ENCODE data around the gene SRPK3.

The SRPK3 gene

DNA sequence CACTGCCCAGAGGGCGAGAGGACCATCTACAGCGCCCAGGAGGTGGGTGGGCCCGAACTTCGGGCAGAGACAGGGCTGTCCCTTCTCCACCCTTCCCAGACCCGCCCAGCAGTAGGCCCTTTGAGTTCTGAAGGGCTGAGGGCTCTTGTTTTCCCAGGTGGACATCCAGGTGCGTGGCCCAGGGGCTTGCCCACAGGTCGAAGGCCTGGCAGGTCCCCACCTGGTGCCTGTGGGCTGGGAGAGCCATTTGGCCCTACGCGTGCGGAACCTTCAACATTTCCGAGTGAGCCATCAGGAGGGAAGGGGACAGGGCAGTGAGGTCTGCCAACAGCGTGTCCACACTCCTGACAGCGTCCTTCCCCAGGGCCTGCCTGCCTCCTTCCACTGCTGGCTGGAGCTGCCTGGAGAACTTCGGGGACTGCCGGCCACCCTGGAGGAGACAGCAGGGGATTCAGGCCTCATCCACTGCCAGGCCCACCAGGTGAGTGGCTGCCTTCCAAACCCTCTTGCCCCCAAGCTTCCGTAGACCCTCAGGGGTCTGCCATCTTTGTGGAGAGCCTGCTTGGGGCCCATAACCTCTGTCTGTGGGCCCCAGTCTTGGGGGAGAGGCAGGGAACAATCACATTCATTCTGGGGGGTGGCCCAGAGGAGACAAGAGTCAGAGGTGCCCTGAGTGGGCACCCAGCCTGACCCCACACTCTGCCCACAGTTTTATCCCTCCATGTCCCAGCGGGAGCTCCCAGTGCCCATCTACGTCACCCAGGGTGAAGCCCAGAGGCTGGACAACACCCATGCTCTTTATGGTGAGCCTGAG lies 10.0 kb upstream of the SRPK3 start:
- DNase-seq (ENCODE audit: low read depth): no peak

DNA sequence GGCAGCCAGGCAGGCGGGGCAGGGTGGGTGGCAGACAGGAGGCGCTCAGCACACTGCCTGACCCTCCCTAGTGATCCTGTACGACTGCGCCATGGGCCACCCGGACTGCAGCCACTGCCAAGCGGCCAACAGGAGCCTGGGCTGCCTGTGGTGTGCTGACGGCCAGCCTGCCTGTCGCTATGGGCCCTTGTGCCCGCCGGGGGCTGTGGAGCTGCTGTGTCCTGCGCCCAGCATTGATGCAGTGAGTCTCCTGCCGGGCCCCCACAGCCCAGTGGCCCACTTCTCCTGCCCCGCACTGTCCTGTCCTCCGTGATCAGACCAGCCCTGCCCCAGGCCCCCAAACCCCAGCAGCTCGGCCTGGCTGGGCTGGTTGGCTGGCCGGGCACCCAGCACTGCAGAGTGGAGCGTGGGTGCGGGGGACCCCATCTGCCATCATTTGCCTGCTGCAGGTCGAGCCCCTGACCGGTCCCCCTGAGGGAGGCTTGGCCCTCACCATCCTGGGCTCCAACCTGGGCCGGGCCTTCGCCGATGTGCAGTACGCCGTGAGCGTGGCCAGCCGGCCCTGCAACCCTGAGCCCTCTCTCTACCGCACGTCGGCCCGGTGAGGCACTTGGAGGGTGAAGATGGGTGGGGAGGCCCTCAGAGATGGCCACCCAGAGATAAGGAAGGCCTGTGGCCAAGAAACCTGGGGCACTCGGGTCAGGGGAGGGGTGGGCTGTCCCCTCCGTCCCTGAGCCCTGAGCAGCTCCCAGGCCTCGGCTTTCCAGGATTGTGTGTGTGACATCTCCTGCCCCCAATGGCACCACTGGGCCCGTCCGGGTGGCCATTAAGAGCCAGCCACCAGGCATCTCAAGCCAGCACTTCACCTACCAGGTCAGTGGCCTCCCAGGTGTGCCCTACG lies 9.2 kb upstream of the SRPK3 start:
- no peak for DNase-seq (ENCODE audit: low read depth)

DNA sequence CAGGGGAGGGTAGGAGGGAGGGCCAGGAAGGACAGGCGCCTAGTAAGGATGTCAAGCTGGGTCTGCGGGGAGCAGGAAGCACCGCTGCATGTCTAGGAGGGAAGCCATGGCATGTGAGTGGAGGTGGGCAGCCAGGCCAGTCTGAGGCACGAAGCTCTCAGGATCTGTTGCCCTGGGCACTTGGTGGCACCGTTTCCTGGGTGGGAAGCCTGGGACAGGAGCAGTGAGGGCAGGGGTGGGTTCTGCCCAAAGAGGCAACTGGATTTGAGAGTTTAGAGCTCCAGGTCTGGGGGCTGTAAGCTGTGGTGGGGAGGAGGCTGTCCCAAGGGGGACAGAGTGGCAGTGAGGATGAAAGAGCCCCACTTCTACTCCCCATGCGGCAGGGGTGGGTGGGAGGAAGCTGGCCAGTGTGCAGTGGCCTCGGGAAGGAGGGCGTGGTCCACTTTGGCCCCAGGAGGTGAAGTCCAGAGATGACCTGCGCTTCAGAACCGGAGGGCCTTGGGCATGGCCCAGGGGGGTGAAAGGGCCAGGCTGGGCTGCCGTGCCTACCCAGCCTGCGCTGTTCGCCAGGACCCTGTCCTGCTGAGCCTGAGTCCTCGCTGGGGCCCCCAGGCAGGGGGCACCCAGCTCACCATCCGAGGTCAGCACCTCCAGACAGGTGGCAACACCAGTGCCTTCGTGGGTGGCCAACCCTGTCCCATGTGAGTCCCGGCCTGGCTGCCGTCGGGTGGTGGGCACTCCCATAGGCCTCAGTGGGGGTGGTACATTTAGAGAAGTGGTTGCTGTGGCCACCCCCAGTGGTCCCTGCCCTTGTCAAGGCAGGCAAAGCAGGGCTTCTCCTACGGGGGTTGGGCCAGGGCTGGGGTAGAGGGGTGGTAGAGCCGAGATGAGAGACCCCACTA lies 8.3 kb upstream of the SRPK3 start:
- no peak for DNase-seq (ENCODE audit: low read depth)

DNA sequence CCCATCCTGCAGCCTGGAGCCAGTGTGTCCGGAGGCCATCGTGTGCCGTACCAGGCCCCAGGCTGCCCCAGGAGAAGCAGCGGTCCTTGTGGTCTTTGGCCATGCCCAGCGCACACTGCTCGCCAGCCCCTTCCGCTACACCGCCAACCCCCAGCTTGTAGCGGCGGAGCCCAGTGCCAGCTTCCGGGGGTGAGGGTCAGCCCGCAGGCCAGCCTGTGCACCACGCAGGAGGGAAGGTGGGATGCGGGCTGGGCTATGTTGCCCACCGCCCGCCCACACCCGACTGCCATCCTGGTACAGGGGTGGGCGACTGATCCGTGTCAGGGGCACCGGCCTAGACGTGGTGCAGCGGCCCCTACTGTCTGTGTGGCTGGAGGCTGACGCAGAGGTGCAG lies 7.6 kb upstream of the SRPK3 start:
- no peak for DNase-seq (ENCODE audit: low read depth)

DNA sequence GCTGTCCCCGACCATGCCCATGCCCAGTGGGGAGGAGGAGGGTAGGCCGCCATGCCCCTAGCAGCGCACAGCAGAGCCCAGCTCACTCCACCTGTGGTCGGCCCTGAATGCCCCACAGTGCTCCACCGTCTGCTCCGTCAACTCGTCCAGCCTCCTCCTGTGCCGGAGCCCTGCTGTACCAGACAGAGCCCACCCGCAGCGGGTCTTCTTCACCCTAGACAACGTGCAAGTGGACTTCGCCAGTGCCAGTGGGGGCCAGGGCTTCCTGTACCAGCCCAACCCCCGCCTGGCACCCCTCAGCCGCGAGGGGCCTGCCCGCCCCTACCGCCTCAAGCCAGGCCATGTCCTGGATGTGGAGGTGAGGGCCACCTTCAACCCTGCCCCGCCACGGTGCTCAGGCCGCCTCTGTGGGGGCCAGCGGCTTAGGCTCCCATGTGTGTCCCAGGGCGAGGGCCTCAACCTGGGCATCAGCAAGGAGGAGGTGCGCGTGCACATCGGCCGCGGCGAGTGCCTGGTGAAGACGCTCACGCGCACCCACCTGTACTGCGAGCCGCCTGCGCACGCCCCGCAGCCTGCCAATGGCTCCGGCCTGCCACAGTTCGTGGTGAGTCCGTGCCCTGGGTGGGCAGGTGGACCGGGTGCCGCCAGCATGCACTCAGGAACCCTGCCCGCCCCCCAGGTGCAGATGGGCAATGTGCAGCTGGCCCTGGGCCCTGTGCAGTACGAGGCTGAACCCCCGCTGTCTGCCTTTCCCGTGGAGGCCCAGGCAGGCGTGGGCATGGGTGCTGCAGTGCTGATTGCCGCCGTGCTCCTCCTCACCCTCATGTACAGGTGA lies 6.9 kb upstream of the SRPK3 start:
- no peak for DNase-seq (ENCODE audit: low read depth)

DNA sequence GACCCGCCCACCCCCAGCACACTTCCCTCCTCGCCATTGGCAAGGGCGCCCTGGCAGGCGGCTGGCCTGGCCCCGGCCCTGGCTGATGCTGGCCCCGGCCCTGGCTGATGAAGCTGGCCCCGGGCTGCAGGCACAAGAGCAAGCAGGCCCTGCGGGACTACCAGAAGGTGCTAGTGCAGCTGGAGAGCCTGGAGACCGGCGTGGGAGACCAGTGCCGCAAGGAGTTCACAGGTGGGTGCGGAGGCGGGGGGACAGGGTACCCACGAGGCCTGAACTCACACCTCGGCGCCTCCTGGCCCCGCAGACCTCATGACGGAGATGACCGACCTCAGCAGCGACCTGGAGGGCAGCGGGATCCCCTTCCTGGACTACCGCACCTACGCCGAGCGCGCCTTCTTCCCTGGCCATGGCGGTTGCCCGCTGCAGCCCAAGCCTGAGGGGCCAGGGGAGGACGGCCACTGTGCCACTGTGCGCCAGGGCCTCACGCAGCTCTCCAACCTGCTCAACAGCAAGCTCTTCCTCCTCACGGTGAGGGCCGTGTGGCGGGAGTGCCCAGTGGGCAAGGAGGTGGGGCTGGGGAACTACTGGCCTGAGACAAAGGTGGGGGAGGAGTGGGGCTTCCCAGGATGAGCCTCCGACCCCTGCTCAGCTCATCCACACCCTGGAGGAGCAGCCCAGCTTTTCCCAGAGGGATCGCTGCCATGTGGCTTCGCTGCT lies 6.1 kb upstream of the SRPK3 start:
- no peak for DNase-seq (ENCODE audit: low read depth)

DNA sequence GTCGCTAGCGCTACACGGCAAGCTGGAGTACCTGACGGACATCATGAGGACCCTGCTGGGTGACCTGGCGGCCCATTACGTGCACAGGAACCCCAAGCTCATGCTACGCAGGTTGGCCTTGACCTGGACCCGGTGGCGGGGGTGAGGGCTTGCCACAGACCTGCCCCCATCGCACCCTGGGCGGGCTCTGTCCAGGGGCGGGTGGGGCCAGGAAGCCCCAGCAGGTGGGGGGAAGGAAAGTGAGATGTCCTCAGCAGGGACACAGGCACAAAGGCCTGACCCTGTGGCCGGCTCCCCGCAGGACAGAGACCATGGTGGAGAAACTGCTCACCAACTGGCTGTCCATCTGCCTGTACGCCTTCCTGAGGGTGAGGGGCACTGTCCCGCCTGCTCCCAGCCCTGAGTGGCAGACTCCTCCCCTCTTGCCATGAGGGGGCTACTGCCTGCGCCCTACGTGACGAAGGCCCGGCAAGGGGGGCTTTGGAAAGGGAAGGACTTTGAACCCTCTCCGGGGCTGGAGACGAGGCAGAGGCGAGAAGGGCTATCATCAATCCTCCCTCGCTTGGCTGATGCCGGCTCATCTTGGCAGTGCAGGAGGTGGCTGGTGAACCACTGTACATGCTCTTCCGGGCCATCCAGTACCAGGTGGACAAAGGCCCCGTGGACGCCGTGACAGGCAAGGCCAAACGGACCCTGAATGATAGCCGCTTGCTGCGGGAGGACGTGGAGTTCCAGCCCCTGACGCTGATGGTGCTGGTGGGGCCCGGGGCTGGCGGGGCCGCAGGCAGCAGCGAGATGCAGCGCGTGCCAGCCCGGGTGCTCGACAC lies 5.3 kb upstream of the SRPK3 start:
- DNase-seq (ENCODE audit: low read depth): no peak

DNA sequence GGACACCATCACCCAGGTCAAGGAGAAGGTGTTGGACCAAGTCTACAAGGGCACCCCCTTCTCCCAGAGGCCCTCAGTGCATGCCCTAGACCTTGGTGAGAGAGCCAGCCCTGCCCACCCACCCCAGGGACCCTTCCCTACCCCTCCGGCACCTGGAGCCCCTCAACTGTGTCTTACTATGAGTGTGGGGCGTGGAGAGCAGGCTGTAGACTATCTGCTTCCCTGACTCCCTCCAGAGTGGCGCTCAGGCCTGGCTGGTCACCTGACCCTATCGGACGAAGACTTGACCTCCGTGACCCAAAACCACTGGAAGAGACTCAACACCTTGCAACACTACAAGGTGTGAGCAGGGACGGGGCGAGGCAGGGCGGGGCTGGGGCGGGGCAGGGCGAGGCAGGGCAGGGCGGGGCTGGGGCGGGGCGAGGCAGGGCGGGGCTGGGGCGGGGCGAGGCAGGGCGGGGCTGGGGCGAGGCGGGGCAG lies 4.7 kb upstream of the SRPK3 start:
- DNase-seq (ENCODE audit: low read depth): no peak

DNA sequence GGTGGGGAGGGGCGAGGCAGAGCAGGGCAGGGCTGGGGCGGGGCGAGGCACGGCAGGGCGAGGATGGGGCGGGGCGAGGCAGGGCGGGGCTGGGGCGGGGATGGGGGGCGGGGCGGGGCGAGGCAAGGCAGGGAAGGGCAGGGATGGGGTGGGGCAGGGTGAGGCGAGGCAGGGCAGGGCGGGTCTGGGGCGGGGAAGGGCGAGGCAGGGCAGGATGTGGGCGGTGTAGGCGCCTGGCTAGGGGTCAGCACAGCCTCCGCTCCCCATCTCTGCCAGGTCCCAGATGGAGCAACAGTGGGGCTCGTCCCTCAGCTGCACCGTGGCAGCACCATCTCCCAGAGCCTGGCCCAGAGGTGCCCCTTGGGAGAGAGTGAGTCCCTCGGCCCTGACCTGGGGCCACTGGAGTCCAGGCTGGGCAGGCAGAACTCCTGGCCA lies 4.2 kb upstream of the SRPK3 start:
- no peak for DNase-seq (ENCODE audit: low read depth)

DNA sequence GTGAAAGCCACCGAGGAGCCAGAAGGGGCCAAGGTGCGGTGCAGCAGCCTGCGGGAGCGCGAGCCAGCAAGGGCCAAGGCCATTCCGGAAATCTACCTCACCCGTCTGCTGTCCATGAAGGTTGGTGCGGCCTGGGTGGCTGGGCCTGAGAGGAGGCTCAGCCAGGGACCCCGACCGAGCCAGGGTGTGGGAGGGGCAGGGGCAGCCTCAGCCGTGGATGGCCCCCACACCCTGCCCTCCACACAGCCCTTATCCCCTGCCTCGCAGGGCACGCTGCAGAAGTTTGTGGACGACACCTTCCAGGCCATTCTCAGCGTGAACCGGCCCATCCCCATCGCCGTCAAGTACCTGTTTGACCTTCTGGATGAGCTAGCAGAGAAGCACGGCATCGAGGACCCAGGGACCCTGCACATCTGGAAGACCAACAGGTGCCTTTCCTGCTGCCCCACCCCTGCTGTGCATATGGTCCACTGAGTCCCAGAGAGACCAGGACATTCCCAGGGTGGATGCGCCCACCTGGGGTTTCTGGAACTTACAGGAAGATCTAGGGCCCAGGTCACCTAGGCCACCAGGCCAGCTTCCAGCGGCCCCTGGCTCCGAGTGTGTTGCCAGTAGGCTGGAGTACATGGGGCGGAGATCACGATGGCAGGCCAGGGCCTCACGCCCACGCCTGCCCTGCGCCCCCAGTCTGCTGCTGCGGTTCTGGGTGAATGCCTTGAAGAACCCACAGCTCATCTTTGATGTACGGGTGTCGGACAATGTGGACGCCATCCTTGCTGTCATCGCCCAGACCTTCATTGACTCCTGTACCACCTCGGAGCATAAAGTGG lies 3.4 kb upstream of the SRPK3 start:
- DNase-seq (ENCODE audit: low read depth): no peak

DNA sequence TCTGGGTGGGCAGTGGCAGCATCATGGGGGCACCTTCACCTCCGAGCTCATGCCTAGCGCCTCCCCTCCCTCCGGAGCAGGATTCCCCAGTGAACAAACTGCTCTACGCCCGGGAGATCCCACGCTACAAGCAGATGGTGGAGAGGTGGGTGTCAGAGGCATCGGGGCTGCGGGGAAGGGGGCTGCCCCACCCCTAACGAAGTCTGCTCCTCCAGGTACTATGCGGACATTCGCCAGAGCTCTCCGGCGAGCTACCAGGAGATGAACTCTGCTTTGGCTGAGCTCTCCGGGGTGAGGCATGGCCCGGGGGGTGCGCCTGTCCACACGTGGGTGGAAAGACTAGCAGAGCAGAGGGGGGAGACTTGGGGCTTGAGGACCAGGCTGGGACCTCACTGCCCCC lies 2.7 kb upstream of the SRPK3 start:
- no peak for DNase-seq (ENCODE audit: low read depth)

DNA sequence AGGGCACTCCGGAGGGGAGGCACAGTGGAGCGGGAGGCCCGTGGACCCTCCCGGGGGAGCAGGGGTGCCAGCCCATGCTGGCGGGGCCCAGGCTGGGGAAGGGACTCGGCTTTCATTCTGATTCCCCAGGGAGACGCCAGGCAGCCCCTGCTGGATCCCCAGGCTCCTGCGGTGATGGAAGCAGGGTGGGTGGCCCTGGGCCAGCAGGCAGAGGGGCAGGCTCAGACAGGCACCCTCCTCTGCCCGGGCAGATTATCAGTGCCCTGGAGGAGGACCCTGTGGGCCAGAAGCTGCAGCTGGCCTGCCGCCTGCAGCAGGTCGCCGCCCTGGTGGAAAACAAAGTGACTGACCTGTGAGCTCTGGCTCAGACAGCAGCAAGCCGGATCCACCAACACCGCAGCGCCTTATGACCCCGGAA lies 2.1 kb upstream of the SRPK3 start:
- no peak for DNase-seq (ENCODE audit: low read depth)

DNA sequence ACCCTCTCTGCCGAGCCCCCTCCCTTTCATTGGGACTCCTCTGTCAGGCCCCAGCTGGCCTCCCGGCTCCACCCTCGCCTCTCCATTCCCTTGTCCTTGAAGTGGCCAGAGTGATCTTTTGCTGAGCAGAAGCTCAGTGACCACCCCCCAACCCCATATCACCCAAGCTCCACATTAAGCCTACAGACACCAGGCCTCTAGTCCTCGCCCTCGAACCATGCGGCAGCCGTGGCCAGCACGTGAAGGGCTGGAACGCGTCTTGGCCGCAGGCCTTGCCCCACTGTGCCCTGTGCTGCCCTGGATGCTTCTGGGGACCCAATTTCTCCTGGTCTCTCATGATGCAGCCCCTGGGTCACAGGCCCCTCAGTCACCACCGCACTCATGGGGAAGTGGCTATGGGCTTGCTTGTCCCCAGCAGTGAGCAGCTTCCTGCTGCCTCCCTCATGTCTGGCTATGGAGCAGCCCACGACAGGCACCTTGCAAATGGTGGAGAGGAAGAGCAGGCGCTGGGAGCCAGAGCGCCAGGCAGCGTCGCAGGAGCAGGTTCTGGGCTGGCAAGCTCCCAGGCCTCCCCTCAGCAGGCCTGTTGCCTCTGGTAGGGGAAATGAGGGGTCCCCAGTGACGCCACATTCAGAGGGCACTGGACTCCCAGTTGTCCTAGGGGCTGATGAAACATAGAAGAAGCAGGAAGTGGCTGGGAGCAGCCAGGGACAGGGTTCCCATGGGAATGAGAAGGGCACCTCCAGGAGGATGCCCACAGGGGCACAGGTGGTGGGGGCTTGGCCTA lies 757 bp upstream of the SRPK3 start:
- DNase-seq (ENCODE audit: low read depth): no peak

DNA sequence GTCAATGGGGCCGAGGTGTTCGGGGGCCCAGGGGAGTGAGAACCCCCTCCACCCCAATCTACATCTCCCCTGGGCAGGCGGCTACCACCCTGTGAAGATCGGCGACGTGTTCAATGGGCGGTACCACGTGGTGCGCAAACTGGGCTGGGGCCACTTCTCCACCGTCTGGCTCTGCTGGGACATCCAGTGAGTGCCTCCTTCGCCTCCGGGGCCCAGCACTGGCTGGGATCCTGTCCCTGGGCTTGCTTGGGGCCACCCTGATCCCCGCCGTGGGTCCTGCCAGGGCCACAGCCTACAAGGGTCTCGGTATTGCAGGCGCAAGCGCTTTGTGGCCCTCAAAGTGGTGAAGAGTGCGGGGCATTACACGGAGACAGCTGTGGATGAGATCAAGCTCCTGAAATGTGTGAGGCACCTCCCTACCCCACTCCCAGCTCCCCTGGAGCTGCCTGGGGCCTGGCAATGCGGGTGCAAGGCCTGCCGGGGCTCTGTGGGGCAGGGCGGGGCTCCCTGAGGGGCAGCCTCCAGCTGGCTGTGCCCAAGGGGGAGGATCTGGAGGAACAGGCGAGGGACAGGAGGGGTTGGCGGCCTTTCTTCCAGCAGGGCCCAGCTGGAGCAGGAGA lies 697 bp downstream of the SRPK3 start:
- no peak for DNase-seq (ENCODE audit: low read depth)

DNA sequence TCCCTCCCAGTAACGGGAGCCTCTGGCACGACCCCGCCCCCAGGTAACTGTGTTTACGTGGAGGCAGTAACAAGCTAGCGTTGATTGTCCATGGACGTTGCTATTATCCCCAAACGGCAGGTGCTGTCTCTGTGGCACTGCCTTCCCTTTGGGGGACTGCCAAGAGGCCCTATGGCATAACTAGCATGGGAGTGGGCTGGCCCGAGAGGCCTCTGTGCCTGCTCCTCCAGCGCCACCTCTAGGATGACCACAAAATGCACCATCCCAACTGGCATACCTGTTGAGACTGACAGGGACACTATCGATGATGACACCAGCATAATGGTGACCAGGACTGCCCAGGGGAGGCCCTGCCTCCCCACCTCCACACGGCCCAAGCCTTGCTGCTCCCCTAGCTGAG lies 1.5 kb downstream of the SRPK3 start:
- no peak for DNase-seq (ENCODE audit: low read depth)

DNA sequence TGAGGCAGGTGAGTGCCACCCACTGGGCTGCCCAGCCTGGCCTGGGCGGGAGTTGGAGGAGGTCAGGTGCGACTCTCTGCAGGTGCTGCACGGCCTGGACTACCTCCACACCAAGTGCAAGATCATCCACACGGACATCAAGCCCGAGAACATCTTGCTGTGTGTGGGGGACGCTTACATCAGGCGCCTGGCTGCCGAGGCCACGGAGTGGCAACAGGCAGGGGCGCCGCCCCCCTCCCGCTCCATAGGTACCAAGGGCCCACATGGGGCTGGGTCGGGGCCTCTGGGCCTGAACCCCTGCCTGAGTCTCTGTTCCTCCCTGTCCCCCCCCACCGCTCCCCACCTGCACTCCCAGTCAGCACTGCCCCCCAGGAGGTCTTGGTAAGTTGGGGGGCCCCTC lies 2.0 kb downstream of the SRPK3 start:
- DNase-seq (ENCODE audit: low read depth): no peak

DNA sequence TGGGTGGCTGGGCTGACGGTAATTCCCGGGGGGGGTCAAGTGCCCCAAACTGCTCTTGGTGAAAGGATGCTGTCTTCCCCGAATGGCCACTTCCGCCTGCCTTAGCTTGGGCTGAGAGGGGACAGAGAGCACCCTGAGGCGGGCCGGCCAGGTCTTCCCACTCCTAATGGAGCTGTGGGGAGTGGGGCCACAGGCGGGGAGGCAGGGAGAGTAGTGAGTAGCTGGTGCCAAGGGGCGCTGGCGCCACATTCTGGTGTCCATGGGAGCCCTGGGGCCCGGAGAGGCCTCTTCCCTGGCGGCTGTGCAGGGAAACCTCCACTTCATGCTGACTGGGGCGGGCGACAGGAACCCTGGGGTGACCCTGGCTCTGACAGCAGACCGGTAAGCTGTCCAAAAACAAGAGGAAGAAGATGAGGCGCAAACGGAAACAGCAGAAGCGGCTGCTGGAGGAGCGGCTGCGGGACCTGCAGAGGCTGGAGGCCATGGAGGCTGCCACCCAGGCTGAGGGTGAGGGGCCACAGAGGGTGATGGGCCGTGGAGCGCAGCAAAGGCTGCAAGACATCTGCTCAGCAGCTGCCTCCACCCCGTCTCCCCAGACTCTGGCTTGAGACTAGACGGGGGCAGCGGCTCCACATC lies 2.7 kb downstream of the SRPK3 start:
- no peak for DNase-seq (ENCODE audit: low read depth)

Data from stromal cell of bone marrow (primary cell).